H9 (cell line): Measurements from ENCODE around the gene TIMM9. TPM values are rescaled to one million over a fixed set of nuclear protein-coding genes. Genes with fewer than 3 reads are reported as not detected.

Experiments
- DNase-seq: peaks from one replicate; pipeline ENCODE4 v3.0.0-alpha.2; 2017
- H2AFZ ChIP-seq: one replicate; pipeline ENCODE4 v1.6.1; 2013; ENCODE audit warnings: mild to moderate bottlenecking, low read length, control low read depth, moderate library complexity
- H2AK5ac ChIP-seq: 2 replicates; pipeline ENCODE4 v1.6.1; 2013; ENCODE audit warnings: low read length, control low read depth, mixed read lengths; ENCODE audit not compliant: insufficient read length
- H2BK120ac ChIP-seq: one replicate; pipeline ENCODE4 v1.6.1; 2013; ENCODE audit warnings: low read depth, mild to moderate bottlenecking, low read length, control low read depth, inconsistent platforms; ENCODE audit not compliant: poor library complexity, severe bottlenecking
- H2BK12ac ChIP-seq: 2 replicates; pipeline ENCODE4 v1.6.1; 2013; ENCODE audit warnings: low read length, control low read depth, mixed read lengths, low read depth; ENCODE audit not compliant: insufficient read length
- H2BK15ac ChIP-seq: 2 replicates; pipeline ENCODE4 v1.6.1; 2013; ENCODE audit warnings: low read depth, low read length, control low read depth
- H2BK20ac ChIP-seq: one replicate; pipeline ENCODE4 v1.6.1; 2013; ENCODE audit warnings: low read depth, mild to moderate bottlenecking, low read length, control low read depth, inconsistent platforms; ENCODE audit not compliant: poor library complexity, severe bottlenecking
- H2BK5ac ChIP-seq: 2 replicates; pipeline ENCODE4 v1.6.1; 2013; ENCODE audit warnings: low read length, control low read depth, mixed read lengths; ENCODE audit not compliant: insufficient read length
- H3K14ac ChIP-seq: 2 replicates; pipeline ENCODE4 v1.6.1; 2013; ENCODE audit warnings: low read length, control low read depth; ENCODE audit not compliant: insufficient read depth
- H3K18ac ChIP-seq: 2 replicates; pipeline ENCODE4 v1.6.1; 2013; ENCODE audit warnings: low read depth, mild to moderate bottlenecking, mixed read lengths, low read length, control low read depth; ENCODE audit not compliant: insufficient read length
- H3K23ac ChIP-seq: 2 replicates; pipeline ENCODE4 v1.6.1; 2013; ENCODE audit warnings: low read length, control low read depth, mixed read lengths, low read depth; ENCODE audit not compliant: insufficient read length
- H3K23me2 ChIP-seq: 2 replicates; pipeline ENCODE4 v1.6.1; 2013; ENCODE audit warnings: low read depth, mild to moderate bottlenecking, mixed read lengths, low read length, control low read depth; ENCODE audit not compliant: insufficient read length, poor library complexity, severe bottlenecking
- H3K27ac ChIP-seq: 2 replicates; pipeline ENCODE4 v1.5.1; 2013; ENCODE audit warnings: low read length, control low read depth, mixed read lengths, low read depth; ENCODE audit not compliant: insufficient read length
- H3K27me3 ChIP-seq: 2 replicates; pipeline ENCODE4 v1.6.1; 2013; ENCODE audit warnings: low read length, control low read depth, inconsistent platforms; ENCODE audit not compliant: insufficient read depth
- H3K4ac ChIP-seq: 2 replicates; pipeline ENCODE4 v1.6.1; 2013; ENCODE audit warnings: low read depth, mild to moderate bottlenecking, control low read depth, inconsistent platforms, low read length, moderate library complexity
- H3K4me1 ChIP-seq: 2 replicates; pipeline ENCODE4 v1.6.1; 2013; ENCODE audit warnings: low read length, control low read depth, inconsistent platforms; ENCODE audit not compliant: insufficient read depth
- H3K4me2 ChIP-seq: 2 replicates; pipeline ENCODE4 v1.6.1; 2013; ENCODE audit warnings: low read length, control low read depth, mixed read lengths; ENCODE audit not compliant: insufficient read length, insufficient read depth
- H3K56ac ChIP-seq: 2 replicates; pipeline ENCODE4 v1.6.1; 2013; ENCODE audit warnings: low read depth, mild to moderate bottlenecking, mixed read lengths, low read length, control low read depth; ENCODE audit not compliant: insufficient read length
- H3K79me1 ChIP-seq: 2 replicates; pipeline ENCODE4 v1.6.1; 2013; ENCODE audit warnings: low read depth, mild to moderate bottlenecking, moderate library complexity, low read length, control low read depth, inconsistent platforms; ENCODE audit not compliant: insufficient read depth, poor library complexity, severe bottlenecking
- H3K79me2 ChIP-seq: 2 replicates; pipeline ENCODE4 v1.6.1; 2013; ENCODE audit warnings: low read length, control low read depth, inconsistent platforms; ENCODE audit not compliant: insufficient read depth
- H3K9ac ChIP-seq: 2 replicates; pipeline ENCODE4 v1.6.1; 2013; ENCODE audit warnings: low read length, control low read depth, mixed read lengths; ENCODE audit not compliant: insufficient read length; ENCODE audit errors: extremely low read depth
- H3K9me3 ChIP-seq: one replicate; pipeline ENCODE4 v1.6.1; 2013; ENCODE audit warnings: low read depth, low read length, inconsistent platforms; ENCODE audit not compliant: control insufficient read depth
- H3T11ph ChIP-seq: one replicate; pipeline ENCODE4 v1.6.1; 2013; ENCODE audit warnings: mild to moderate bottlenecking, low read length, control low read depth, inconsistent platforms
- H4K20me1 ChIP-seq: one replicate; pipeline ENCODE4 v1.6.1; 2013; ENCODE audit not compliant: control insufficient read depth, insufficient read length, insufficient read depth
- H4K5ac ChIP-seq: 2 replicates; pipeline ENCODE4 v1.6.1; 2013; ENCODE audit warnings: low read depth, mild to moderate bottlenecking, mixed read lengths, low read length, control low read depth; ENCODE audit not compliant: insufficient read length
- H4K8ac ChIP-seq: replicated peaks from 2 replicates; pipeline ENCODE4 v1.6.1; 2013; ENCODE audit warnings: low read length, control low read depth, mixed read lengths, low read depth; ENCODE audit not compliant: insufficient read length
- H4K91ac ChIP-seq: 2 replicates; pipeline ENCODE4 v1.6.1; 2013; ENCODE audit warnings: low read depth, mild to moderate bottlenecking, moderate library complexity, mixed read lengths, low read length, control low read depth; ENCODE audit not compliant: insufficient read length
- H3K27ac Mint-ChIP-seq, 3 experiments: 2 replicates in 2 of 3; 3 replicates in 1 of 3; pipeline ENCODE4 v1.8.0; 2020 to 2021; ENCODE audit warnings: mixed read lengths in 3 of 3, mild to moderate bottlenecking in 1 of 3, moderate library complexity in 1 of 3
- H3K27me3 Mint-ChIP-seq: 2 replicates; pipeline ENCODE4 v1.8.0; 2021; ENCODE audit warnings: low read depth, mild to moderate bottlenecking, moderate library complexity, mixed read lengths
- H3K36me3 Mint-ChIP-seq, 3 experiments: 2 replicates in 2 of 3; 3 replicates in 1 of 3; pipeline ENCODE4 v1.8.0; 2020 to 2021; ENCODE audit warnings: low read depth in 3 of 3, mixed read lengths in 3 of 3; ENCODE audit not compliant: insufficient read depth in 1 of 3
- H3K4me1 Mint-ChIP-seq, 2 experiments: 2 replicates each; pipeline ENCODE4 v1.8.0; 2020; ENCODE audit warnings: mixed read lengths in 2 of 2
- H3K4me3 Mint-ChIP-seq, 2 experiments: 2 replicates in 1 of 2; 3 replicates in 1 of 2; pipeline ENCODE4 v1.8.0; 2020 to 2021; ENCODE audit warnings: mild to moderate bottlenecking in 2 of 2, mixed read lengths in 2 of 2, moderate library complexity in 1 of 2
- H3K9me3 Mint-ChIP-seq, 2 experiments: 2 replicates in 1 of 2; 3 replicates in 1 of 2; pipeline ENCODE4 v1.8.0; 2020; ENCODE audit warnings: mild to moderate bottlenecking in 2 of 2, mixed read lengths in 2 of 2, moderate library complexity in 1 of 2
- total RNA-seq: library from RNA; stranded (reverse); gene quantifications from 2 replicates; pipeline ENCODE4 v1.2.1, GENCODE V29; 2021
- TF ChIP-seq, protein P1 (sequence below): fragments of 200-600 bp; sonication (generic); conservative IDR thresholded peaks from 3 replicates; pipeline ENCODE4 v1.8.0; 2021; ENCODE audit warnings: antibody characterized with exemption, mild to moderate bottlenecking

The TIMM9 gene
- total RNA-seq, 1 experiment from 2014 or later = 51.4 TPM

DNA sequence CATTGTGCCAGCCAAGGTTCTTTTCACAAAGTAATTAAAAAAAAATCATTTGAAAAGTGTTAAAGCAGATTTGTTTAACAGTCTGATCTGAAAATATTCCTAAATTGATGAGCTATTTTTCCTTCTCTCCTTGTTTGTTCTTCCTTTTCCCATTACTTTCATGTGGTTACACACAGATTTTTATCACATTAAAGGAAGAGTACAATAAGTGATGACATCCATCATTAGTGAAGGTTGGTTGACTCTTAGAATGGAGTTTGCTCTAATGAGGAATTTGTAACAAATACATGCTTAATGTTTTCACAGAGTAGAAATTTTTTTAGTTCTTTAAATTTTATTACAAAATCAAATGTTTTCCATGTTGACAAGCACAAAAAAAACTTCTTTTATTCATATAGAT lies 50.5 kb downstream of the TIMM9 start:
- H3K79me2 ChIP-seq = no peaks in the 10 kb centered on the region
- H4K20me1 ChIP-seq = no peaks in the 10 kb centered on the region

More for the DNA sequence above, 50.5 kb downstream of the TIMM9 start:
- no peak overlapping the region for H3K4me2 ChIP-seq
- Mint-ChIP-seq H3K4me1 (no peaks in the 10 kb centered on the region), H3K27me3 (no peaks in the 10 kb centered on the region), H3K4me3 (no peak overlapping the region), H3K27ac (no peak overlapping the region), H3K36me3 (peaks cover 15 to 28% (median 18%) of the 10 kb centered on the region in 3 experiments; a peak in 5 of 7 replicates), H3K9me3 (no peaks in the 10 kb centered on the region; a peak in 2 of 5 replicates)
- no peak overlapping the region for H2BK5ac ChIP-seq
- H4K91ac ChIP-seq = no peak overlapping the region
- H2AK5ac ChIP-seq = no peak overlapping the region
- H2BK20ac ChIP-seq = no peak overlapping the region
- no peaks in the 10 kb centered on the region for H3K27me3 ChIP-seq
- no peak overlapping the region for H2AFZ ChIP-seq
- no peak overlapping the region for H3T11ph ChIP-seq
- no peak overlapping the region for H2BK120ac ChIP-seq
- H3K18ac ChIP-seq = no peak overlapping the region
- no peak overlapping the region for H3K56ac ChIP-seq
- no peak overlapping the region for H2BK15ac ChIP-seq
- H3K23me2 ChIP-seq = no peaks in the 10 kb centered on the region
- DNase-seq = no peak
- H4K8ac ChIP-seq = no peak overlapping the region
- no peak overlapping the region for H3K27ac ChIP-seq
- H3K79me1 ChIP-seq = no peaks in the 10 kb centered on the region
- H3K23ac ChIP-seq = no peak overlapping the region
- no peak overlapping the region for H3K9ac ChIP-seq
- H3K9me3 ChIP-seq = no peaks in the 10 kb centered on the region
- no peak overlapping the region for H3K4ac ChIP-seq
- H4K5ac ChIP-seq = no peak overlapping the region
- no peak overlapping the region for H2BK12ac ChIP-seq
- H3K14ac ChIP-seq = no peak overlapping the region
- H3K4me1 ChIP-seq = no peaks in the 10 kb centered on the region
- TF ChIP-seq, protein P1, sequence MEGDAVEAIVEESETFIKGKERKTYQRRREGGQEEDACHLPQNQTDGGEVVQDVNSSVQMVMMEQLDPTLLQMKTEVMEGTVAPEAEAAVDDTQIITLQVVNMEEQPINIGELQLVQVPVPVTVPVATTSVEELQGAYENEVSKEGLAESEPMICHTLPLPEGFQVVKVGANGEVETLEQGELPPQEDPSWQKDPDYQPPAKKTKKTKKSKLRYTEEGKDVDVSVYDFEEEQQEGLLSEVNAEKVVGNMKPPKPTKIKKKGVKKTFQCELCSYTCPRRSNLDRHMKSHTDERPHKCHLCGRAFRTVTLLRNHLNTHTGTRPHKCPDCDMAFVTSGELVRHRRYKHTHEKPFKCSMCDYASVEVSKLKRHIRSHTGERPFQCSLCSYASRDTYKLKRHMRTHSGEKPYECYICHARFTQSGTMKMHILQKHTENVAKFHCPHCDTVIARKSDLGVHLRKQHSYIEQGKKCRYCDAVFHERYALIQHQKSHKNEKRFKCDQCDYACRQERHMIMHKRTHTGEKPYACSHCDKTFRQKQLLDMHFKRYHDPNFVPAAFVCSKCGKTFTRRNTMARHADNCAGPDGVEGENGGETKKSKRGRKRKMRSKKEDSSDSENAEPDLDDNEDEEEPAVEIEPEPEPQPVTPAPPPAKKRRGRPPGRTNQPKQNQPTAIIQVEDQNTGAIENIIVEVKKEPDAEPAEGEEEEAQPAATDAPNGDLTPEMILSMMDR = no peak
